ENCODE measurements around the gene KCP. TPM values are rescaled to one million over a fixed set of nuclear protein-coding genes. Genes with fewer than 3 reads are reported as not detected.

The KCP gene
- total RNA-seq, 1 experiment from 2014 or later, result 1.6 TPM

- BruUV-seq (replicated peaks), result no TSS peak
- H3K36me3 ChIP-seq (ENCODE audit: control insufficient read depth in 1 of 2, insufficient read depth in 2 of 2, low read length in 2 of 2), result no peaks in the 10 kb centered on the region
Observed at GRCh38 chr7:128858380-128859231, 51.9 kb downstream of the KCP start.

DNA sequence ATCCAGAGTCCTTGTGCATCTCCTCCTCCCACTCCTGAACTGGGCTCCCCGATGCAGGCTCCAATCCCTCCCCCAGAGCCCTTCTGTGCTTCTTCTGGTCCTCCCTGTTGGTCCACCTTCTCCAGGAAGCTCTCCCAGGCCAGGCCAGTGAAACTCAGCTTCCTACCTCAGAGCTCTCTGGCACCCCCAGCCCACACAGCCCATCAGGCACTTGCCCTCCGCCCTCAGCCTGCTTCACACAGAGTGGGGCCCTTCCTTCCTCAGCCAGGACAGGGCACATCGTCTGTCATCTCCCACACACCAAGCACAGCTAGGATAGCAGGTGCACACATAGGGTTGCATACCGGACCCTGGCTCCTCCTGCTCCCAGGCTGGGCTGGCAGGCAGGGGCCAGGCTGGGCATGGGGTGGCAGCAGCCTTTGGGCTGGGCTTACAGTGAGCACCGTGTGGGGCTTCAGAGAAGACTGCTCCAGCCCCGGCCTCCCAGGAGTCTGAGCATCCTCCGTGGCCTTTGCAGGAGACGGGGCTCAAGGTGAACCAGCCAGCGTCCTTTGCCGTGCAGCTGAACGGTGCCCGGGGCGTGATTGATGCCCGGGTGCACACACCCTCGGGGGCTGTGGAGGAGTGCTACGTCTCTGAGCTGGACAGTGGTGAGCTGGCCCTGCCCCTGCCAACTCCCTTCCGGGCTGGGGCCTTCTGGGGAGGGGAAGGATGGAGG lies 54.3 kb downstream of the KCP start:
- no peaks in the 10 kb centered on the region for H3K27me3 ChIP-seq (ENCODE audit: insufficient read depth, low read length)
- no peak for DNase-seq (ENCODE audit: low read depth, low spot score)
- no peak overlapping the region for H3K4me2 ChIP-seq (ENCODE audit: low read length)
- H3K36me3 ChIP-seq (ENCODE audit: control insufficient read depth in 1 of 2, insufficient read depth in 2 of 2, low read length in 2 of 2), result no peaks in the 10 kb centered on the region
- intact Hi-C loops (cut with micrococcal nuclease), result no loop called here
- H3K79me2 ChIP-seq (ENCODE audit: insufficient read depth, low read length), result no peaks in the 10 kb centered on the region
- no peak overlapping the region for H3K27ac ChIP-seq (ENCODE audit: low read depth, low read length)
- no peaks in the 10 kb centered on the region for H3K9me2 ChIP-seq (ENCODE audit: insufficient read depth)
- no peaks in the 10 kb centered on the region for H3K9me3 ChIP-seq (ENCODE audit: control insufficient read depth in 1 of 2, insufficient read depth in 1 of 2, low read depth in 1 of 2, low read length in 2 of 2)
- no peak overlapping the region for H2AFZ ChIP-seq (ENCODE audit: low read depth, low read length, poor library complexity, severe bottlenecking)
- no TSS peak for BruUV-seq (replicated peaks)
- ChIA-PET RAD21 (ENCODE audit: low non-redundant PET in 1 of 2, low total read pairs in 2 of 2, uncharacterized antibody in 2 of 2, unreplicated experiment in 2 of 2) (no interaction called here), POLR2A (no interaction called here), CTCF (no interaction called here)
- no peaks in the 10 kb centered on the region for H4K20me1 ChIP-seq (ENCODE audit: insufficient read depth)
- H3K4me3 ChIP-seq (replicated peaks in 1 of 2; ENCODE audit: low read depth in 1 of 2, low read length in 2 of 2), result no peak overlapping the region
- ATAC-seq, result no peak
- no peaks in the 10 kb centered on the region for H3K4me1 ChIP-seq (ENCODE audit: control insufficient read depth in 1 of 2, insufficient read depth in 2 of 2, low read length in 2 of 2)
- H3K9ac ChIP-seq (ENCODE audit: low read length), result no peak overlapping the region
- TF ChIP-seq CEBPB (IDR thresholded peaks at IDR 0.05; ENCODE audit: low read depth), result no peak
- no peak for TF ChIP-seq SRF (IDR thresholded peaks at IDR 0.05; ENCODE audit: low read depth)
- no peak for TF ChIP-seq EZH2phosphoT487 (IDR thresholded peaks at IDR 0.05; ENCODE audit: borderline replicate concordance)
- no peak for TF ChIP-seq MAX (IDR thresholded peaks at IDR 0.05)
- TF ChIP-seq POLR2AphosphoS5 (IDR thresholded peaks at IDR 0.05; ENCODE audit: low read depth, low read length), result no peak
- TF ChIP-seq JUND (IDR thresholded peaks at IDR 0.05), result no peak
- no peak for TF ChIP-seq ELF1 (IDR thresholded peaks at IDR 0.05; ENCODE audit: borderline replicate concordance, low read depth)
- no peak for TF ChIP-seq RAD21 (IDR thresholded peaks at IDR 0.05; ENCODE audit: low read depth)
- no peak for TF ChIP-seq POLR2A (IDR thresholded peaks at IDR 0.05; ENCODE audit: borderline replicate concordance, extremely low read depth, insufficient read depth, insufficient read length)
- TF ChIP-seq ZFX (IDR thresholded peaks at IDR 0.05), result no peak
- TF ChIP-seq ZNF274 (IDR thresholded peaks at IDR 0.05; ENCODE audit: low read depth, low read length), result no peak
- TF ChIP-seq ZBTB33 (IDR thresholded peaks at IDR 0.05; ENCODE audit: extremely low read depth, insufficient replicate concordance, low read length), result no peak
- TF ChIP-seq CBX3 (IDR thresholded peaks at IDR 0.05; ENCODE audit: low read depth), result no peak
- no peak for TF ChIP-seq EZH2 (IDR thresholded peaks at IDR 0.05)

More at GRCh38 chr7:128858380-128859231, 51.9 kb downstream of the KCP start:
- Histone ChIP-seq H3K4me2 (ENCODE audit: low read length) (no peak overlapping the region), H2AFZ (ENCODE audit: low read depth, low read length, poor library complexity, severe bottlenecking) (no peak overlapping the region), H3K9ac (ENCODE audit: low read length) (no peak overlapping the region), H3K79me2 (ENCODE audit: insufficient read depth, low read length) (peaks cover 7% of the 10 kb centered on the region), H3K4me3 (replicated peaks in 1 of 2; ENCODE audit: low read depth in 1 of 2, low read length in 2 of 2) (no peak overlapping the region), H3K9me3 (ENCODE audit: control insufficient read depth in 1 of 2, insufficient read depth in 1 of 2, low read depth in 1 of 2, low read length in 2 of 2) (no peaks in the 10 kb centered on the region), H3K27me3 (ENCODE audit: insufficient read depth, low read length) (no peaks in the 10 kb centered on the region), H4K20me1 (ENCODE audit: insufficient read depth) (no peaks in the 10 kb centered on the region), H3K9me2 (ENCODE audit: insufficient read depth) (no peaks in the 10 kb centered on the region), H3K27ac (ENCODE audit: low read depth, low read length) (no peak overlapping the region), H3K4me1 (ENCODE audit: control insufficient read depth in 1 of 2, insufficient read depth in 2 of 2, low read length in 2 of 2) (peaks cover under 1 to 7% of the 10 kb centered on the region in 2 experiments; a peak in 3 of 4 replicates)
- ChIA-PET CTCF (interaction anchor here (3.2 kb wide), 1 partner anchor 25 kb away, joined by 9 read pairs; no protein-coding TSS in a partner anchor), POLR2A (no interaction called here), RAD21 (ENCODE audit: low non-redundant PET in 1 of 2, low total read pairs in 2 of 2, uncharacterized antibody in 2 of 2, unreplicated experiment in 2 of 2) (no interaction called here)
- intact Hi-C loops (cut with micrococcal nuclease), result no loop called here
- DNase-seq (ENCODE audit: low read depth, low spot score), result no peak
- TF ChIP-seq TCF7L2 (IDR thresholded peaks at IDR 0.05; ENCODE audit: borderline replicate concordance, extremely low read depth, insufficient read depth, insufficient read length) (no peak), FOSL1 (IDR thresholded peaks at IDR 0.05; ENCODE audit: low read depth) (no peak), SRF (IDR thresholded peaks at IDR 0.05; ENCODE audit: low read depth) (no peak), SIN3A (IDR thresholded peaks at IDR 0.05; ENCODE audit: low read depth) (no peak), JUND (IDR thresholded peaks at IDR 0.05) (no peak), ZNF274 (IDR thresholded peaks at IDR 0.05; ENCODE audit: low read depth, low read length) (no peak), YY1 (IDR thresholded peaks at IDR 0.05; ENCODE audit: extremely low read depth, insufficient replicate concordance, low read depth, low read length) (no peak), POLR2A (IDR thresholded peaks at IDR 0.05; ENCODE audit: borderline replicate concordance, extremely low read depth, insufficient read depth, insufficient read length) (no peak)
- TF ChIP-seq, protein P1, sequence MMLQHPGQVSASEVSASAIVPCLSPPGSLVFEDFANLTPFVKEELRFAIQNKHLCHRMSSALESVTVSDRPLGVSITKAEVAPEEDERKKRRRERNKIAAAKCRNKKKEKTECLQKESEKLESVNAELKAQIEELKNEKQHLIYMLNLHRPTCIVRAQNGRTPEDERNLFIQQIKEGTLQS (IDR thresholded peaks at IDR 0.05), result no peak
- no peak for ATAC-seq

All from HCT116 (cell line).